Measurements from ENCODE around the gene OXCT1. TPM values are rescaled to one million over a fixed set of nuclear protein-coding genes. Genes with fewer than 3 reads are reported as not detected.
"Not testable (repeated sequence)": the region's sequence is repeated elsewhere in the genome, so short reads cannot be mapped to it uniquely, and the experiment has no call there.

The OXCT1 gene
- total RNA-seq, 1 experiment from 2014 or later = 48.6 TPM

GRCh38 chr5:41747708-41748107, 122.5 kb downstream of the OXCT1 start:
- intact Hi-C loops (cut with micrococcal nuclease) = no loop called here
- DNase-seq (ENCODE audit: unreplicated experiment) = no peak
- TF ChIP-seq CTCF (IDR thresholded peaks at IDR 0.05; ENCODE audit: unreplicated experiment) = no peak
- ChIA-PET CTCF (interaction anchor here (2.1 kb wide), 1 partner anchor 843 kb away, joined by 5 read pairs; no protein-coding TSS in a partner anchor), POLR2A (interaction anchor here (0.6 kb wide), 1 partner anchor 1426 kb away, joined by 3 read pairs; no protein-coding TSS in a partner anchor)
- Mint-ChIP-seq H3K4me1 (ENCODE audit: insufficient read depth, unreplicated experiment) (no peaks in the 10 kb centered on the region), H3K36me3 (ENCODE audit: insufficient read depth, unreplicated experiment) (no peaks in the 10 kb centered on the region), H3K27ac (ENCODE audit: low read depth, unreplicated experiment) (no peak overlapping the region), H3K27me3 (ENCODE audit: insufficient read depth, unreplicated experiment) (no peaks in the 10 kb centered on the region), H3K4me3 (ENCODE audit: unreplicated experiment) (no peak overlapping the region), H3K9me3 (ENCODE audit: unreplicated experiment) (no peaks in the 10 kb centered on the region)
- BruUV-seq (replicated peaks) = no TSS peak

GRCh38 chr5:41747301-41747700, 122.9 kb downstream of the OXCT1 start:
- no peak for TF ChIP-seq CTCF (IDR thresholded peaks at IDR 0.05; ENCODE audit: unreplicated experiment)
- intact Hi-C loops (cut with micrococcal nuclease) = no loop called here
- POLR2A ChIA-PET = no interaction called here
- no peaks in the 10 kb centered on the region for H3K4me1 Mint-ChIP-seq (ENCODE audit: insufficient read depth, unreplicated experiment)
- H3K36me3 Mint-ChIP-seq (ENCODE audit: insufficient read depth, unreplicated experiment) = no peaks in the 10 kb centered on the region
- H3K27ac Mint-ChIP-seq (ENCODE audit: low read depth, unreplicated experiment) = no peak overlapping the region
- H3K4me3 Mint-ChIP-seq (ENCODE audit: unreplicated experiment) = no peak overlapping the region
- H3K9me3 Mint-ChIP-seq (ENCODE audit: unreplicated experiment) = no peaks in the 10 kb centered on the region
- DNase-seq (ENCODE audit: unreplicated experiment) = peak; percentile 40
- no TSS peak for BruUV-seq (replicated peaks)
- no peaks in the 10 kb centered on the region for H3K27me3 Mint-ChIP-seq (ENCODE audit: insufficient read depth, unreplicated experiment)
- CTCF ChIA-PET = interaction anchor here (2.1 kb wide), 1 partner anchor 842 kb away, joined by 5 read pairs; no protein-coding TSS in a partner anchor

- H3K4me1 Mint-ChIP-seq (ENCODE audit: insufficient read depth, unreplicated experiment); H3K27me3 Mint-ChIP-seq (ENCODE audit: insufficient read depth, unreplicated experiment); CTCF ChIA-PET; BruUV-seq (replicated peaks); DNase-seq (ENCODE audit: unreplicated experiment); H3K4me3 Mint-ChIP-seq (ENCODE audit: unreplicated experiment); intact Hi-C loops (cut with micrococcal nuclease); H3K27ac Mint-ChIP-seq (ENCODE audit: low read depth, unreplicated experiment); H3K9me3 Mint-ChIP-seq (ENCODE audit: unreplicated experiment); POLR2A ChIA-PET: not testable (repeated sequence)
- H3K36me3 Mint-ChIP-seq (ENCODE audit: insufficient read depth, unreplicated experiment) = peaks cover 11% of the 10 kb centered on the region
Observed at GRCh38 chr5:41742608-41743007, 127.6 kb downstream of the OXCT1 start.

- TF ChIP-seq CTCF (IDR thresholded peaks at IDR 0.05; ENCODE audit: unreplicated experiment) = no peak
- Mint-ChIP-seq H3K27me3 (ENCODE audit: insufficient read depth, unreplicated experiment) (no peaks in the 10 kb centered on the region), H3K9me3 (ENCODE audit: unreplicated experiment) (no peaks in the 10 kb centered on the region), H3K36me3 (ENCODE audit: insufficient read depth, unreplicated experiment) (peaks cover 28% of the 10 kb centered on the region), H3K27ac (ENCODE audit: low read depth, unreplicated experiment) (peak overlapping the region; percentile 8), H3K4me3 (ENCODE audit: unreplicated experiment) (no peak overlapping the region), H3K4me1 (ENCODE audit: insufficient read depth, unreplicated experiment) (no peaks in the 10 kb centered on the region)
- no TSS peak for BruUV-seq (replicated peaks)
- intact Hi-C loops (cut with micrococcal nuclease) = no loop called here
- ChIA-PET CTCF (no interaction called here), POLR2A (interaction anchor here (0.7 kb wide), 1 partner anchor 148 kb away, joined by 3 read pairs; no protein-coding TSS in a partner anchor)
- no peak for DNase-seq (ENCODE audit: unreplicated experiment)
Observed at GRCh38 chr5:41738710-41739354, 131.4 kb downstream of the OXCT1 start.
